ENCODE measurements around the gene GSDMA.
"Not testable (repeated sequence)": the region's sequence is repeated elsewhere in the genome, so short reads cannot be mapped to it uniquely, and the experiment has no call there.

Gene GSDMA

GRCh38 chr17:39988206-39988810, 25.5 kb downstream of the GSDMA start:
- in situ Hi-C loops (cut with HindIII; ENCODE audit: low sequenced_read_pairs), result loop anchor here (25.0 kb wide), 2 partner anchors 124 to 324 kb away; partner anchors contain the start of genes MSL1, NR1D1 and RARA

DNA sequence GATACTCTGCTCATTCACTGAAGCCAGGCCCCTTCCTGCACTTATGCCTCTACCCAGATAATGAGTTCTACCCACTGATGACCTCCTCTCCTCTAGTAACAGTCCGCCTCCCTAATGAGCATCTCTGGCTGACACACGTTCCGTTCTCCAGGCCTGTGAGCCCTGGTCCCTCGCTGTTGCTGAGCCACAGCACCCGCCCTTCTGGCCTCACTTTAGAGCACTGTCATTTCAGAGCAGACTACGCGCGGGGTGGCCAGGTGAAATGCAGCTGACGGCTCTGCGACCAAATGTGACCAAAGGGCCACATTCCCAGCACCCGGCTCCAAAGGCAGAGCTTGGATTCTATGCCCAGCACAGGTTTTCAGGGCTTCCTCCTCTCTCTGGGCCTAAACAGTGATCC, 31.6 kb downstream of the GSDMA start:
- in situ Hi-C loops (cut with HindIII; ENCODE audit: low sequenced_read_pairs), result loop anchor here (25.0 kb wide), 2 partner anchors 118 to 318 kb away; partner anchors contain the start of genes MSL1, NR1D1 and RARA

- in situ Hi-C loops (cut with HindIII; ENCODE audit: low sequenced_read_pairs), result loop anchor here (25.0 kb wide), 2 partner anchors 117 to 317 kb away; partner anchors contain the start of genes MSL1, NR1D1 and RARA
These were observed 32.6 kb downstream of the GSDMA start for GRCh38 chr17:39995438-39995837.

DNA sequence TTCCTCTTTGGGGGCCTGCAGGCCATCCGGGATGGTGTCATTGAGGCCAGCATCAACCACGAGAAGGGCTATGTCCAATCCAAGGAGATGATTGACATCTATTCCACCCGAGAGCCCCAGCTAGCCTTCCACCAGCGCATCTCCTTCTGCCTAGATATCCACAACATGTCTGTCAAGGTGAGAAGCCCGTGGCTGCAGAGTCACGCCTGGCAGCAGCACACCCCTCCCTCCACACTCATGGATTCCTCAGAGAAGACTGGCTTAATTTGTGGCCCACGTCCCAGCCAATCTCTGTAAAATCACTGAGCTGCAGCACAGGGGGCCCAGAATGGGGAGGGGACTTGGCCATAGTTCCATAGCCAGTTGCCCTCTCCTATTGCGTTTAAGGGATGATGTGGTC, 33.4 kb downstream of the GSDMA start:
- in situ Hi-C loops (cut with HindIII; ENCODE audit: low sequenced_read_pairs), result loop anchor here (25.0 kb wide), 2 partner anchors 116 to 316 kb away; partner anchors contain the start of genes MSL1, NR1D1 and RARA

- in situ Hi-C loops (cut with HindIII; ENCODE audit: low sequenced_read_pairs), result loop anchor here (25.0 kb wide), 2 partner anchors 116 to 316 kb away; partner anchors contain the start of genes MSL1, NR1D1 and RARA
These were observed 34.0 kb downstream of the GSDMA start for GRCh38 chr17:39996800-39997199.

DNA sequence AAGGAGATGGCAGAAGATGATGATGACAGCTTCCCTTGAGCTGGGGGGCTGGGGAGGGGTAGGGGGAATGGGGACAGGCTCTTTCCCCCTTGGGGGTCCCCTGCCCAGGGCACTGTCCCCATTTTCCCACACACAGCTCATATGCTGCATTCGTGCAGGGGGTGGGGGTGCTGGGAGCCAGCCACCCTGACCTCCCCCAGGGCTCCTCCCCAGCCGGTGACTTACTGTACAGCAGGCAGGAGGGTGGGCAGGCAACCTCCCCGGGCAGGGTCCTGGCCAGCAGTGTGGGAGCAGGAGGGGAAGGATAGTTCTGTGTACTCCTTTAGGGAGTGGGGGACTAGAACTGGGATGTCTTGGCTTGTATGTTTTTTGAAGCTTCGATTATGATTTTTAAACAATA, 34.7 kb downstream of the GSDMA start:
- in situ Hi-C loops (cut with HindIII; ENCODE audit: low sequenced_read_pairs), result loop anchor here (25.0 kb wide), 2 partner anchors 115 to 315 kb away; partner anchors contain the start of genes MSL1, NR1D1 and RARA

DNA sequence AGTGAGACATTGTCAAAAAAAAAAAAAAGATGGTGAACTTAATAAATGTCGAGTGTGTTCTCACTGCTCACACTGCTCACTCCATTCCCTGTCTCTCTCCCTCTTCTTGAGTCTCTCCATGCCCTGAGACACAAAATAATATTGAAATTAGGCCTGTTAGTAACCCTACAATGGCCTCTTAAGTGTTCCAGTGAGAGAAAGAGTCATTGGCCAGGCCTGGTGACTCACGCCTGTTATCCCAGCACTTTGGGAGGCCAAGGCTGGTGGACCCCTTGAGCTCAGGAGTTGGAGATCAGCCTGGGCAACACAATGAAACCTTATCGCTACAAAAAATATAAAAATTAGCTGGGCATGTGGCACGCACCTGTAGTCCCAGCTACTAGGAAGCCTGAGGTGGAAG, 36.3 kb downstream of the GSDMA start:
- in situ Hi-C loops (cut with HindIII; ENCODE audit: low sequenced_read_pairs), result loop anchor here (25.0 kb wide), 2 partner anchors 113 to 313 kb away; partner anchors contain the start of genes MSL1, NR1D1 and RARA

- in situ Hi-C loops (cut with HindIII; ENCODE audit: low sequenced_read_pairs), result no loop called here
These were observed 37.4 kb downstream of the GSDMA start for GRCh38 chr17:40000161-40000560.

- in situ Hi-C loops (cut with HindIII; ENCODE audit: low sequenced_read_pairs), result not testable (repeated sequence)
These were observed 38.5 kb downstream of the GSDMA start for GRCh38 chr17:40001335-40001734.

DNA sequence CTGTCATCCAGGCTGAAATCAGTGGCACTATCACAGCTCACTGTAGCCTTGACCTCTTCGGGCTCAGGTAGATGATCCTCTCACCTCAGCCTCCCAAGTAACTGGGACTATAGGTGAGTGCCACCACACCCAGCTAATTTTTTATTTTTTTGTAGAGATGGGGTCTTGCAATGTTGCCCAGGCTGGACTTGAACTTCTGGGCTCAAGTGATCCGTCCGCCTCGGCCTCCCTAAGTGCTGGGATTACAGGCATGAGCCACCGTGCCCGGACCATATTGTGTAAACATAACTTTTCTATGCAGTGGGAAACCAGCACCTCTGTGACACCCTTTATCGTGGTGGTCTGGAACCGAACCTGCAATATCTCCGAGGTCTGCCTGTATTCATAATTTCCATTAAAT, 41.3 kb downstream of the GSDMA start:
- in situ Hi-C loops (cut with HindIII; ENCODE audit: low sequenced_read_pairs), result no loop called here

DNA sequence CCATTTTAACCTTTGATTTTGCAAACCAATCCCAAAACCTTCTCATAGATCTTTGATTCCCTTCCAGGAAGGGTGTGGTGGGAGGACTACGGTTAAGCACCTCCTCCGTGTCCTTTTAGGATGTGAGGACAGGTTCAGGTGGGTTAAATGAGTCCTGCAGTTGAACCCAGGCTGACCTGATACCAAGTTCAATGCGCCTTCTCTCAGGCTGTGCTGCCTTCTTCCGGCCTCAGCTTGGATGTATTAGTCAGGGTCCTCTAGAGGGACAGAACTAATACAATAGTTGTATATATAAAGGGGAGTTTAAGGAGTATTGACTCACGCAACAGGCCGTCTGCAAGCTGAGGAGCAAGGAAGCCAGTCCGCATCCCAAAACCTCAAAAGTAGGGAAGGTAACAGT, 41.9 kb downstream of the GSDMA start:
- in situ Hi-C loops (cut with HindIII; ENCODE audit: low sequenced_read_pairs), result no loop called here

- in situ Hi-C loops (cut with HindIII; ENCODE audit: low sequenced_read_pairs), result no loop called here
These were observed 42.7 kb downstream of the GSDMA start for GRCh38 chr17:40005520-40005919.

GRCh38 chr17:40010946-40011500, 48.2 kb downstream of the GSDMA start:
- in situ Hi-C loops (cut with HindIII; ENCODE audit: low sequenced_read_pairs), result not testable (repeated sequence)

DNA sequence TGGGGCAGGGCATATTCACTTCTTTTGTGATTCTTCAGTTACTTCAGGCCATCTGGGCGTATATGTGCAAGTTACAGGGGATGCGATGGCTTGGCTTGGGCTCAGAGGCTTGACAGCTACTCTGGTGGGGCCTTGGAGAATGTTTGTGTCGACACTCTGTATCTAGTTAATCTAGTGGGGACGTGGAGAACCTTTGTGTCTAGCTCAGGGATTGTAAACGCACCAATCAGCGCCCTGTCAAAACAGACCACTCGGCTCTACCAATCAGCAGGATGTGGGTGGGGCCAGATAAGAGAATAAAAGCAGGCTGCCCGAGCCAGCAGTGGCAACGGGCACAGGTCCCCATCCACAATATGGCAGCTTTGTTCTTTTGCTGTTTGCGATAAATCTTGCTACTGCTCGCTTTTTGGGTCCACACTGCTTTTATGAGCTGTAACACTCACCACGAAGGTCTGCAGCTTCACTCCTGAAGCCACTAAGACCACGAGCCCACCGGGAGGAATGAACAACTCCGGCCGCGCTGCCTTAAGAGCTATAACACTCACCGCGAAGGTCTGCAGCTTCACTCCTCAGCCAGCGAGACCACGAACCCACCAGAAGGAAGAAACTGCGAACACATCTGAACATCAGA, 49.3 kb downstream of the GSDMA start:
- in situ Hi-C loops (cut with HindIII; ENCODE audit: low sequenced_read_pairs), result not testable (repeated sequence)

GRCh38 chr17:40014375-40014980, 51.7 kb downstream of the GSDMA start:
- in situ Hi-C loops (cut with HindIII; ENCODE audit: low sequenced_read_pairs), result no loop called here

- in situ Hi-C loops (cut with HindIII; ENCODE audit: low sequenced_read_pairs), result no loop called here
These were observed 52.5 kb downstream of the GSDMA start, which contains the start of gene CSF3 for GRCh38 chr17:40015005-40015997. Gene CSF3, plus strand, starts transcription at chr17:40015440. Its CDS starts 35 bp downstream, at chr17:40015475.

- in situ Hi-C loops (cut with HindIII; ENCODE audit: low sequenced_read_pairs), result no loop called here
These were observed 53.5 kb downstream of the GSDMA start for GRCh38 chr17:40015998-40016985.

DNA sequence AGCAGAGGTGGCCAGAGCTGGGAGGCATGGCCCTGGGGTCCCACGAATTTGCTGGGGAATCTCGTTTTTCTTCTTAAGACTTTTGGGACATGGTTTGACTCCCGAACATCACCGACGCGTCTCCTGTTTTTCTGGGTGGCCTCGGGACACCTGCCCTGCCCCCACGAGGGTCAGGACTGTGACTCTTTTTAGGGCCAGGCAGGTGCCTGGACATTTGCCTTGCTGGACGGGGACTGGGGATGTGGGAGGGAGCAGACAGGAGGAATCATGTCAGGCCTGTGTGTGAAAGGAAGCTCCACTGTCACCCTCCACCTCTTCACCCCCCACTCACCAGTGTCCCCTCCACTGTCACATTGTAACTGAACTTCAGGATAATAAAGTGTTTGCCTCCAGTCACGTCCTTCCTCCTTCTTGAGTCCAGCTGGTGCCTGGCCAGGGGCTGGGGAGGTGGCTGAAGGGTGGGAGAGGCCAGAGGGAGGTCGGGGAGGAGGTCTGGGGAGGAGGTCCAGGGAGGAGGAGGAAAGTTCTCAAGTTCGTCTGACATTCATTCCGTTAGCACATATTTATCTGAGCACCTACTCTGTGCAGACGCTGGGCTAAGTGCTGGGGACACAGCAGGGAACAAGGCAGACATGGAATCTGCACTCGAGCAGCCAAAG, 54.7 kb downstream of the GSDMA start:
- in situ Hi-C loops (cut with HindIII; ENCODE audit: low sequenced_read_pairs), result no loop called here
